Activated B cell treated with CpG ODN at 0.5 μM for 24 hours (primary cell): ENCODE data around the gene CYB561D2. TPM values are rescaled to one million over a fixed set of nuclear protein-coding genes. Genes with fewer than 3 reads are reported as not detected.

Source experiments
- ATAC-seq: fragments of 200-7000 bp; cut with Tn5 transposase; one replicate; pipeline ENCODE4 v1.10.0; 2021; ENCODE audit warnings: low read depth, mild to moderate bottlenecking, moderate library complexity
- CTCF ChIA-PET: fragments of 350-600 bp; sonication (Branson Sonifier 250); formaldehyde crosslinking; loops from one replicate; lab custom pipeline; 2021; ENCODE audit warnings: antibody characterized with exemption; lab: Charles Lee
- POLR2A ChIA-PET: fragments of 350-600 bp; sonication (Branson Sonifier 250); formaldehyde crosslinking; loops from one replicate; lab custom pipeline; 2021; ENCODE audit warnings: antibody characterized with exemption; lab: Charles Lee
- DNase-seq: peaks from one replicate; pipeline ENCODE4 v3.0.0; 2022
- H3K27ac Mint-ChIP-seq: one replicate; pipeline ENCODE4 v1.8.0; 2020; ENCODE audit warnings: mixed read lengths
- H3K27me3 Mint-ChIP-seq: one replicate; pipeline ENCODE4 v1.8.0; 2021; ENCODE audit warnings: mixed read lengths
- H3K36me3 Mint-ChIP-seq: one replicate; pipeline ENCODE4 v1.8.0; 2021; ENCODE audit warnings: low read depth, mixed read lengths
- H3K4me1 Mint-ChIP-seq: one replicate; pipeline ENCODE4 v1.8.0; 2021; ENCODE audit warnings: mixed read lengths
- H3K4me3 Mint-ChIP-seq: one replicate; pipeline ENCODE4 v1.8.0; 2020; ENCODE audit warnings: mild to moderate bottlenecking, mixed read lengths
- H3K9me3 Mint-ChIP-seq: one replicate; pipeline ENCODE4 v1.8.0; 2020; ENCODE audit warnings: mixed read lengths
- intact Hi-C: fragments of 100-400 bp; cut with micrococcal nuclease; formaldehyde crosslinking; loops from one replicate; pipeline ENCODE4 v1.15.1; 2024
- total RNA-seq: library from RNA; stranded (reverse); gene quantifications from 2 replicates; pipeline ENCODE4 v1.2.3, GENCODE V29; 2022
- TF ChIP-seq, protein P1 (sequence below): fragments of 200-600 bp; IDR thresholded peaks from one replicate; pipeline ENCODE4 v1.8.0; 2022; ENCODE audit warnings: antibody characterized with exemption, mild to moderate bottlenecking

The CYB561D2 gene
- total RNA-seq, 1 donor from 2014 or later, result 26.0 TPM

DNA sequence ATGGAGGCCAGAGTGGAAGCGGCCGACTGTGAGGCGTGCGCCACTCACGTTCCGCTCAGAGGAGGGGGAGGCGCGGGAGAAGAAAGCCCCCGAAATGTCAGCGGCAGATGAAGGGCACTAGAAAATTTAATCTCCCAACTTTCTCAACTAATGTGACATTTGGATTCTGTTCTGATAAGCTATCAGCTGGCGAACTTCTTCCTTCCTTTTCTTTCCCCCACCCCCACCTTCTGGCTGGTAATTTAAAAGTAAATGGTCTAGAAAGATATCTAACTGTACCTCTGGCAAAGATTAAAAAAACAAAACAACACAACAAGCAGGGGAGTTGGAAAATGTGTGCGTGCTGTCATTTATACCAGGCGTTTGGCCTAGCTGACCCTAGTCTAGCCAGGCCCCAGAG is 35.1 kb downstream of the CYB561D2 start:
- Mint-ChIP-seq H3K36me3 (no peaks in the 10 kb centered on the region), H3K4me3 (no peak overlapping the region), H3K27ac (no peak overlapping the region), H3K9me3 (no peaks in the 10 kb centered on the region), H3K27me3 (no peaks in the 10 kb centered on the region), H3K4me1 (no peaks in the 10 kb centered on the region)
- TF ChIP-seq, protein P1, sequence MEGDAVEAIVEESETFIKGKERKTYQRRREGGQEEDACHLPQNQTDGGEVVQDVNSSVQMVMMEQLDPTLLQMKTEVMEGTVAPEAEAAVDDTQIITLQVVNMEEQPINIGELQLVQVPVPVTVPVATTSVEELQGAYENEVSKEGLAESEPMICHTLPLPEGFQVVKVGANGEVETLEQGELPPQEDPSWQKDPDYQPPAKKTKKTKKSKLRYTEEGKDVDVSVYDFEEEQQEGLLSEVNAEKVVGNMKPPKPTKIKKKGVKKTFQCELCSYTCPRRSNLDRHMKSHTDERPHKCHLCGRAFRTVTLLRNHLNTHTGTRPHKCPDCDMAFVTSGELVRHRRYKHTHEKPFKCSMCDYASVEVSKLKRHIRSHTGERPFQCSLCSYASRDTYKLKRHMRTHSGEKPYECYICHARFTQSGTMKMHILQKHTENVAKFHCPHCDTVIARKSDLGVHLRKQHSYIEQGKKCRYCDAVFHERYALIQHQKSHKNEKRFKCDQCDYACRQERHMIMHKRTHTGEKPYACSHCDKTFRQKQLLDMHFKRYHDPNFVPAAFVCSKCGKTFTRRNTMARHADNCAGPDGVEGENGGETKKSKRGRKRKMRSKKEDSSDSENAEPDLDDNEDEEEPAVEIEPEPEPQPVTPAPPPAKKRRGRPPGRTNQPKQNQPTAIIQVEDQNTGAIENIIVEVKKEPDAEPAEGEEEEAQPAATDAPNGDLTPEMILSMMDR, result no peak
- DNase-seq (no peak), ATAC-seq (no peak)
- ChIA-PET POLR2A (no interaction called here), CTCF (no interaction called here)
- intact Hi-C loops, result no loop called here

DNA sequence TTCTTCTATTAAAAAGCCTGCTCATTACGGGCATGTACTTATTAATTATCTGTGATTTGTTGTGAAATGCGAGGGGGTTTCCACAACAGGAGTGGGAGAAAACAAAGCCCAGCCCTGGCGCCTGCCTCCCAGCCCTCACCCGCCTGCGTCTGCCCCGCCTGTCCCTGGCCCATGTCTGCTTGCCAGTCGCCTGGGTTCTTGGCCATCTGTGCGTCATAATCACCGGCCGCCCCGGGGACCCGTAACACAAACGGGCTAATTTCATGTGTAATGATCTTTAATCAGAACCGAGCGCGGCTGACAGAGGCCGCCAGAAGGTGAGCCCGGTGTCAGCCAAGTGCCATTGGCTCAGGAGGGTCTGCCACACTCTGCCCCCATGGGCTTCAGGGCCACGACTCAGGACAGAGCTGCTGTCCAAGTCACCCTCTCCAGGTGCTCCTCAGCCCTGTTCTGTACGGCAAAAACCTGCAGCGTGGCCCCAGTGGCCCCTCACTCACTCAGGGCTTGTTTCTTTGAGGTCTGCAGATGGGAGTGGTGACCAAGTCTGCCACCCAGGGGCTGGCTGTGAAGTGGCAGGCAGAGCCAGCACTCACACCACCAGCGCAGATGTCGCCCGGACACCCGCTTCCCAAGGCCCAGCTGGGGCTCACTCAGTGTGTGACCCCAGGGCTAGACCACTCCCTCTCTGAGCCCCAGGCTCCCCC is 37.5 kb downstream of the CYB561D2 start:
- ATAC-seq, result no peak

DNA sequence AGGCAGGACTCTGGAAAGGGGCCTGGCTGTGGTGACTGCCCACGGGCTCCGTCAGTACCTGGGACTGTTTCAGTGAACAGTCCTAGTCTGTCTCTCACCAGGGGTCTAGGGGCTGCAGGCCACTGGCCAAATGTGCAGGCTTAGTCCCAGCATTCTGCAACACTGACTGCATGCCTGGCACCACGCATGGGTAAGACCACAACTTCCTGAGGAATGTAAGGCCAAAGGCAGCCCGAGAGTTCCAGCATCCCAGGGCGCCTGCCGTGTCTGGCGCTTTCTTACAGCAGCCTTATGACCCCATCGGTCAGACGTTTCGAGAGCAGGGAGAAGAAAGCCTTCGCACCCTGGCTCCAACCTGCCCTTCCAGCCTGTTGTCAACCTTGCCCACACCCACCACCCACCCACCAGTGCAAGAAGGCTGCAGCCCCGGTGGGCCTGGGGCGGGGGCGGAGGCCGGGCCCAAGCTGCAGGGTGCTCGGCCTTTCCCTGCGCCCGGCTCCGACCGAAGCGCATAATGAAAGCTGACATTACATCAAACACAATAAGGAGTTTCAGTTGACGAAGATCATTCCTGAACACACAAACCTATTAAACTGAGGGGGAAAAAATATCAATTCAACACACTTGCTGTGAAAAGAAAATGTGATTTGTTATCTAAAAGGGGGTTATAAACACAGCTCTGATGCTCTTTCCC is 38.2 kb downstream of the CYB561D2 start:
- no peak overlapping the region for H3K27ac Mint-ChIP-seq
- CTCF ChIA-PET, result no interaction called here

More for the DNA sequence above, 37.5 kb downstream of the CYB561D2 start:
- DNase-seq, result no peak
- intact Hi-C loops, result no loop called here
- ChIA-PET POLR2A (no interaction called here), CTCF (no interaction called here)
- no peaks in the 10 kb centered on the region for H3K9me3 Mint-ChIP-seq
- no peaks in the 10 kb centered on the region for H3K27me3 Mint-ChIP-seq
- no peak overlapping the region for H3K4me3 Mint-ChIP-seq
- H3K36me3 Mint-ChIP-seq, result no peaks in the 10 kb centered on the region
- no peak overlapping the region for H3K27ac Mint-ChIP-seq
- TF ChIP-seq, protein P1, result no peak
- no peaks in the 10 kb centered on the region for H3K4me1 Mint-ChIP-seq

DNA sequence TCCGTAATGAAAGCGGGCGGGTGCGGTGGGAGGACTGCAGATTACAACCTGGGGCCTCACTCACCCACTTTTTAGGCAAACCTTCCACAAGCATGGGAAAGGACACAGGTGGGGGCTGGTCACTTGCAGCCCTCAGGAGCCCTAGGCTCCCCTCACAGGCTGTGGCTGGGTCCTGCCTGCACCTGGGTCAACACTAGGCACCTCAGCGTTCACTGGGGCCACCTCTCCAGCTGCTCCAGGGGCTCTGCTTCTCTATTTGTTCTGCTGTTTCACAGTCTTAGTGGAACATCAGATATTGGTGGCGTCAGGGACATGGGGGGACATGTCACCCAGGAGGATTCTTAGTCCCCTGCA is 38.7 kb downstream of the CYB561D2 start:
- no peak for ATAC-seq
- no peaks in the 10 kb centered on the region for H3K27me3 Mint-ChIP-seq
- TF ChIP-seq, protein P1, result no peak
- no peaks in the 10 kb centered on the region for H3K9me3 Mint-ChIP-seq
- ChIA-PET CTCF (no interaction called here), POLR2A (interaction anchor here (0.7 kb wide), 1 partner anchor 150 kb away, joined by 7 read pairs; no protein-coding TSS in a partner anchor)
- no peak for DNase-seq
- intact Hi-C loops, result no loop called here
- no peak overlapping the region for H3K4me3 Mint-ChIP-seq
- no peak overlapping the region for H3K27ac Mint-ChIP-seq
- no peaks in the 10 kb centered on the region for H3K4me1 Mint-ChIP-seq
- no peaks in the 10 kb centered on the region for H3K36me3 Mint-ChIP-seq

More for the DNA sequence above, 38.2 kb downstream of the CYB561D2 start:
- intact Hi-C loops, result no loop called here
- ATAC-seq, result no peak
- Mint-ChIP-seq H3K27me3 (no peaks in the 10 kb centered on the region), H3K4me3 (no peak overlapping the region), H3K36me3 (no peaks in the 10 kb centered on the region), H3K4me1 (no peaks in the 10 kb centered on the region), H3K9me3 (no peaks in the 10 kb centered on the region)
- POLR2A ChIA-PET, result interaction anchor here (0.7 kb wide), 1 partner anchor 151 kb away, joined by 7 read pairs; no protein-coding TSS in a partner anchor
- DNase-seq, result no peak
- TF ChIP-seq, protein P1, result no peak

DNA sequence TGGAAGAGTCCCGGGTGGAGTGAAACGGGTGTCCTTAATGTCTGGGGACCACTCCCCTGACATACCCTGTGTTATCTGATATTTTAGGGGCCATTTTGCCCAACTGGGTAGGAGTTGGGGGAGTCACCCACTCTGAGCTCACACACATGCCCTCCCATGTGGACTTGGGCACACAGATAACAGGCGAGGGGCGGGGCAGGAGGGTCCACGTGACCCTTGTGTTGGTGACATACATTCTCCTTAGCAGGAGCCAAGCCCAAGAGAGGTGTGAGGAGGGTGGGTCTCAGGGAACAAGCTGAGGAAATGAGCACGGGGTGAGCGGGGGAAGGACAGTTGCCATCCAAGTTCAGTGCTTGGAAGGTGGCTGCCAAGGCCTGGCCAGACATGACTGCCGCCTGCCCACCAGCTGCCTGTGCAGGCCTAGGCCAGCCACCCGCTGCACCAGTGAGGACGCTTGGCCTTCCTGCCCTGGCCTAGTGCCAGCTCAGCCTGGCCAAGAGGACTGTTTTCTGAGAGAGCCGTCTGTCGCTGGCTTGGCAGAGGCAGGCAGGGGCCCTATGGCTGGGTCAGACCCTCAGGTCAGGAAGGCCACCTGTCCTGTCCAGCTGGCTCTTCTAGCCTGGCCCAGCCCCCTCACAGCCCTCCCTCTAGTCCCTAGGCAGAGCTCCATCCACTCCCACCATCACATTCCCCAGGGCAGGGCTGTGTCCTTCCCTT is 40.0 kb downstream of the CYB561D2 start:
- intact Hi-C loops, result no loop called here

More for the DNA sequence above, 40.0 kb downstream of the CYB561D2 start:
- H3K27ac Mint-ChIP-seq, result no peak overlapping the region
- no peaks in the 10 kb centered on the region for H3K4me1 Mint-ChIP-seq
- H3K4me3 Mint-ChIP-seq, result no peak overlapping the region
- ATAC-seq, result no peak
- ChIA-PET CTCF (no interaction called here), POLR2A (no interaction called here)
- no peaks in the 10 kb centered on the region for H3K9me3 Mint-ChIP-seq
- TF ChIP-seq, protein P1, result no peak
- H3K27me3 Mint-ChIP-seq, result no peaks in the 10 kb centered on the region
- no peaks in the 10 kb centered on the region for H3K36me3 Mint-ChIP-seq
- DNase-seq, result no peak
